Measurements from ENCODE around the gene FIBP. TPM values are rescaled to one million over a fixed set of nuclear protein-coding genes. Genes with fewer than 3 reads are reported as not detected.
A peak's percentile ranks its signal among the peaks of the same experiment; 100 is the strongest.

Gene FIBP
- total RNA-seq, 1 donor from 2014 or later, result 44.0 TPM

DNA sequence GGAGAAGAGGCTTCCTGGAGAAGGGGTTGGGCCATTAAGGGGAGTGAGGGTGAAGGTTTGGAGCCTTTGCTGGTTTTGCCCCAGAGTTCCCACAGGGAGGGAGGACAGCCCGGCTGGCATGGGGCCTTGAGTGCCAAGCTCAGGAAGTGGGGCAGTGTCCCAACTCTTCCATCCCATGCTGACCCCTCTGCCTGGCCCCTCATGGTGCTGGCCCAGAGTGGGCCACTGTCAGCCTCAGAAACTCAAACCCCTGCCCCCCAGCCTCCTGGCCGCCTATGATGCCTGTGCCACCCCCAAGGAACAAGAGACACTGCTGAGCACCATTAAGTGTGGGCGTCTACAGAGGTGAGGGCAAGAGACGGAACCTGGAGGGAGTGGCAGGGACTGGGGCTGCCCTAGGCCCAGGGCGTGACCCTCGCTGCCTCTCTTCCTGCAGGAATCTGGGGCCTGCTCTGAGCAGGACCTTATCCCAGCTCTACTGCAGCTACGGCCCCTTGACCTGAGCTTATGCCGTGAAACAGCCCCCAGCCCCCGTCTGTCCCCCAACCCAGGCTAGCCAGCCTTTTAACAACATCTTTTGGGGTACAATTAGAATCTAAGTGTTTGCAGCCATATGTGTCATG, 22.6 kb downstream of the FIBP start:
- Histone ChIP-seq H3K4me1 (peaks cover 23% of the 10 kb centered on the region), H3K27me3 (ENCODE audit: low read depth) (no peaks in the 10 kb centered on the region), H3K36me3 (peaks cover 80% of the 10 kb centered on the region), H3K9me3 (no peaks in the 10 kb centered on the region), H3K27ac (no peak overlapping the region), H3K4me3 (no peak overlapping the region)
- DNase-seq (peak; percentile 34), ATAC-seq (no peak)
- TF ChIP-seq, protein P1, sequence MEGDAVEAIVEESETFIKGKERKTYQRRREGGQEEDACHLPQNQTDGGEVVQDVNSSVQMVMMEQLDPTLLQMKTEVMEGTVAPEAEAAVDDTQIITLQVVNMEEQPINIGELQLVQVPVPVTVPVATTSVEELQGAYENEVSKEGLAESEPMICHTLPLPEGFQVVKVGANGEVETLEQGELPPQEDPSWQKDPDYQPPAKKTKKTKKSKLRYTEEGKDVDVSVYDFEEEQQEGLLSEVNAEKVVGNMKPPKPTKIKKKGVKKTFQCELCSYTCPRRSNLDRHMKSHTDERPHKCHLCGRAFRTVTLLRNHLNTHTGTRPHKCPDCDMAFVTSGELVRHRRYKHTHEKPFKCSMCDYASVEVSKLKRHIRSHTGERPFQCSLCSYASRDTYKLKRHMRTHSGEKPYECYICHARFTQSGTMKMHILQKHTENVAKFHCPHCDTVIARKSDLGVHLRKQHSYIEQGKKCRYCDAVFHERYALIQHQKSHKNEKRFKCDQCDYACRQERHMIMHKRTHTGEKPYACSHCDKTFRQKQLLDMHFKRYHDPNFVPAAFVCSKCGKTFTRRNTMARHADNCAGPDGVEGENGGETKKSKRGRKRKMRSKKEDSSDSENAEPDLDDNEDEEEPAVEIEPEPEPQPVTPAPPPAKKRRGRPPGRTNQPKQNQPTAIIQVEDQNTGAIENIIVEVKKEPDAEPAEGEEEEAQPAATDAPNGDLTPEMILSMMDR (IDR thresholded peaks at IDR 0.05), result no peak
- intact Hi-C loops (cut with DNase I), result no loop called here

DNA sequence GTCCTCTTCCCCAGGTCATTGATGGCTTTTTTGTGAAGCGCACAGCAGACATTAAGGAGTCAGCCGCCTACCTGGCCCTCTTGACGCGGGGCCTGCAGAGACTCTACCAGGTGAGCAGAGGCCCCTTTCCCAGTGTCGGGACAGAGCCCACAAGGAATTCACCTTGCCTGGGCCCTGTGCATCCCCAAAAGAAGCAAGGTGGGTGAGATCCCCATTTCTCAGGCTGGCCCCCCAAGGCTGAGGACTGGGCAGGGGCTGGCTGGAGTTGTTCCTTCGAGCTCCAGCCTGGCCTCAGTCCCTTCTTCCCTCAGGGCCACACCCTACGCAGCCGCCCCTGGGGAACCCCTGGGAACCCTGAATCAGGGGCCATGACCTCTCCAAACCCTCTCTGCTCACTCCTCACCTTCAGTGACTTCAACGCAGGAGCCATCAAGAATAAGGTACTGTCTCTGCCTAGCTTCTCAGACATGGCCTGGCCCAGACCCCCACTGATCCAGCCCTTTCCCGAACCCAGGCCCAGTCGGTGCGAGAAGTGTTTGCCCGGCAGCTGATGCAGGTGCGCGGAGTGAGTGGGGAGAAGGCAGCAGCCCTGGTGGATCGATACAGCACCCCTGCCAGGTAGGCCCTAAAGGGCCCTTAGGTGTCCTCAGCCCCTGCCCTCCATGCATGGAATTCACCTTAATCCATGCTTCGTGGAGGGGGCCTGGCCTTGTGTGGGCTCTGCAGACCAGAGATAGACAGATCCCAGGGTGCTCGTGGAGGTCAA, 23.4 kb downstream of the FIBP start:
- peak; percentile 34 for DNase-seq
- Histone ChIP-seq H3K27me3 (ENCODE audit: low read depth) (no peaks in the 10 kb centered on the region), H3K9me3 (no peaks in the 10 kb centered on the region), H3K27ac (no peak overlapping the region), H3K36me3 (peaks cover 79% of the 10 kb centered on the region), H3K4me1 (peaks cover 22% of the 10 kb centered on the region), H3K4me3 (no peak overlapping the region)
- TF ChIP-seq, protein P1 (IDR thresholded peaks at IDR 0.05), result no peak
- intact Hi-C loops (cut with DNase I), result no loop called here
- no peak for ATAC-seq

DNA sequence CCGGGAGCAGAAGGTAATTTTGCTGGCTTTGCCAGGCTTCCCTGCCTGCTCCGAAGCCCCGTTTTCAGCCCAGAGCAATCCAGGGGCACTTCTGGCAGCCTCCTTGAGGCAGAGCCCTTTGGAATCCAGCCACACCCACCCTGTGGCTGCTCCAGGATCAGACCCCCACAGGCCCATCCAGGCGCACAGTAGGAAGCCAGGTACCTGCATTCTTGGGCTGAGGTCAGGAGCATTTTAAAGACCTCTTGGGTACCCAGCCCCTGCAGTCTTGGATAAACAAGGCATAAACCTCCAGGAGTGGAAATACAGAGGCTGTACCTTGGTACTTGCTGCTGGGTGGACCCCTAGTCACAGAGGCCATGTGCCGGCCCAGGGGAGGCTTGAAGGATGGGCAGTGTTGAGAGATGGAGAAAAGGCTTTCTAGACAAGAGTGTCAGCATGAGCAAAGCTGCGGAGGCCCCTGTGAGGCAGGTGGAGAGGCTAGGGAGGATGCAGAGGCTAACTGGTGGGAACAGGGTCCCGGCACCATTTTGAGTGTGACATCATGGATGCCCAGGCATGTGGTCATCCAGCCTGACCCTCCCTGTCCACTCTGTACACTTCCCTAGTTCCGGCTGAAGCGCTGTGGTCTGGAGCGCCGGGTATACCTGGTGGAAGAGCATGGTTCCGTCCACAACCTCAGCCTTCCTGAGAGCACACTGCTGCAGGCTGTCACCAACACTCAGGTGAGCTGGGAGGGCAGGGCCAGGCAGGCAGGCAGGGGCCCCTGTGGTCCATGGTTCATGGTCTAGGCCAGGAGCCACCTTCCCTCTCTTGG, 24.2 kb downstream of the FIBP start:
- H3K36me3 ChIP-seq, result peaks cover 72% of the 10 kb centered on the region
- no peaks in the 10 kb centered on the region for H3K27me3 ChIP-seq (ENCODE audit: low read depth)
- TF ChIP-seq, protein P1 (IDR thresholded peaks at IDR 0.05), result no peak
- H3K27ac ChIP-seq, result no peak overlapping the region
- no peaks in the 10 kb centered on the region for H3K9me3 ChIP-seq
- H3K4me1 ChIP-seq, result peaks cover 30% of the 10 kb centered on the region
- peak; percentile 36 for DNase-seq
- intact Hi-C loops (cut with DNase I), result no loop called here
- no peak for ATAC-seq
- H3K4me3 ChIP-seq, result no peak overlapping the region

DNA sequence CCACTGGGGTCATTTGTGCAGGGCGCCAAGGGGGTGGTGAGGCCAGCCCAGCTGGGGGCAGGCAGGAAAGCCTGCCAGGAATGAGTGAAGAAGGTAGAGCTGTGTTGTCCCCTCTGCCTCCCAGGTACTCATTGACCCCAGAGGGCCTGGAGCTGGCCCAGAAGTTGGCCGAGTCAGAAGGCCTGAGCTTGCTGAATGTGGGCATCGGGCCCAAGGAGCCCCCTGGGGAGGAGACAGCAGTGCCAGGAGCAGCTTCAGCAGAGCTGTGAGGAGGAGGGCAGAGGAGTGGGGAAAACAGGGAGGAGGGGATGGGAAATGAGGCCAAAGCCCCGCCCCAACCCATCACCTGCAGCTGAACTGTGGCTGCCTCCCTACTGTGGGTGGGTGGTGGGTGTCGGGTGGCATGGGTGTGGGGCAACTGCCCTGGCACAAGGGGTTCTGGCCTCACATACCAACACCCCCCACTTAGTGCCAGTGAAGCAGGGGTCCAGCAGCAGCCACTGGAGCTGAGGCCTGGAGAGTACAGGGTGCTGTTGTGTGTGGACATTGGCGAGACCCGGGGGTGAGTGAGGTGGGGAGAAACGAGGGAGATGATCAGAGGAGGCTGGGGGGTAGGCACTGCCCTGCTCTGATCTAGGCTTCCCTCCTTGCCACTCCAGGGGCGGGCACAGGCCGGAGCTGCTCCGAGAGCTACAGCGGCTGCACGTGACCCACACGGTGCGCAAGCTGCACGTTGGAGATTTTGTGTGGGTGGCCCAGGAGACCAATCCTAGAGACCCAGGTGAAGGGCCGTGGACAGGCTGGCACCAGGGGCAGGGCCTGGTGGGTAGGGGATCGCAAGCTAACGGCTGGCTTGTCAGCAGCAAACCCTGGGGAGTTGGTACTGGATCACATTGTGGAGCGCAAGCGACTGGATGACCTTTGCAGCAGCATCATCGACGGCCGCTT, 25.1 kb downstream of the FIBP start:
- TF ChIP-seq, protein P1 (IDR thresholded peaks at IDR 0.05), result no peak
- ATAC-seq (no peak), DNase-seq (peak; percentile 43)
- Histone ChIP-seq H3K9me3 (no peaks in the 10 kb centered on the region), H3K4me3 (no peak overlapping the region), H3K27me3 (ENCODE audit: low read depth) (no peaks in the 10 kb centered on the region), H3K27ac (no peak overlapping the region), H3K4me1 (peaks cover 36% of the 10 kb centered on the region), H3K36me3 (peaks cover 68% of the 10 kb centered on the region)
- intact Hi-C loops (cut with DNase I), result no loop called here
